K562 treated with DMSO at 1 percent for 12 hours (cell line): ENCODE results near the gene TMEM26. TPM values are rescaled to one million over a fixed set of nuclear protein-coding genes. Genes with fewer than 3 reads are reported as not detected.

Experiments
- total RNA-seq: library from RNA; unstranded; fragments of 300-600 nt; gene quantifications from 2 replicates; pipeline ENCODE4 v1.2.3, GENCODE V29; 2022; ENCODE audit not compliant: insufficient read depth

Gene TMEM26
- total RNA-seq = not detected in 2 replicates

DNA sequence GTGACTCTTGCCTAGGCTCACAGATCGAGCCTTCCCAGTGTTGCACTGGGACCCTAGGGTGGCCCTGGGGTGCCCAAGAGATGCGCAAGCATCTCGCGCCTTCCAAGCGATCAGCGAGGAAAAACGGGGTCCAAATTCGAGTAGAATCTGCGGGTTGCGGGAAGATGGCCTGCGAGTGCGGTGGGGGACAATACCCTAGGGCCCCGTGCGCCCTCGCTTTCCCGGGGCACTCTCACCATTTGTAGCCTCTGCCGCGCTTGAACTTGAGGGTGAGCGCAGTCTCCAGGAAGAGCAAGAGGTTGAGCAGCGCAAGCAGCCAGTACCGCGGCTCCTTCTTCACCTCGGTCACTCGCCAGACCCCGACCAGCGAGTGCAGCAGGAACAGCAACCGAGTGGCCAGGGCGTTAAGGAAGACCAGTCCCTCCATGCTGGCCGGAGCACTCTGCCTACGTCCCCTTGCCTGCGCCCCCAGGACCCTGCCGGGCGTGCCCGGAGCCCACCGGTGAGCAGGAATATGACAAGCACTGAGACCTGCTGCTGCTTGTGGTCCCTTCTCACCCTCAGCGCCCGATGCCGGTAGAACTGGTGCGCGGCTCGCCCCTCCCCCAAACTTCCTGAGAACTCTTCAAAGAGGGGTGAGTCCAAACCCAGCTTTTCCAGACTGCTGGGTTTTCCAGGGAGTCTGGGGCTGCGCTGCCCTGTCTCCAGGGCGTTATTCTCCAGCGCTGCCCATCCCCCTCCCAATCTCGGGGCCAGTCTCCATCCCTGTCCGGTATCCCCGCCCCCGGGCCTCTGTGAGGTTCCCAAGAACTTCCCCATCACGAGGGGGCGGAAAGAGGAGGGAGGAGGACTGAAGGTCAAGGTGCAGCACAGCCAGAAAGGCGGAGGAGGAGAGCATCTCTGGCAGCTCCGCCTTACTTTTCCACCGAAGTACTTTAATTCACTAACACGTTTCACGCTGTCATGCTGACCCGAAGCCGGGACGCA is at the start of gene TMEM26:
Gene TMEM26 (minus strand): TSS at position 727 of the 987 bp plus-strand sequence. CDS start 300 bp downstream, at position 427.

Other genes starting within 250 kb of the TMEM26 start
- not detected in 2 replicates for gene CABCOCO1, start 209.5 kb upstream of the TMEM26 start, total RNA-seq